Activated CD8-positive, alpha-beta T cell treated with anti-CD3 and anti-CD28 coated beads, Interleukin-2, amount 10 ng/mL, durations not matched to agents 7 days and 5 days (primary cell): Measurements from ENCODE around the gene IGFALS. TPM values are rescaled to one million over a fixed set of nuclear protein-coding genes. Genes with fewer than 3 reads are reported as not detected.

ENCODE experiments used
- ATAC-seq: fragments of 150-1000 bp; cut with Tn5 transposase; one replicate; pipeline ENCODE4 v1.10.0; 2021; ENCODE audit warnings: moderate library complexity
- CTCF ChIA-PET: fragments of 350-600 bp; sonication (Branson Sonifier 250); formaldehyde crosslinking; loops from one replicate; lab custom pipeline; 2021; ENCODE audit warnings: antibody characterized with exemption; lab: Charles Lee
- POLR2A ChIA-PET: fragments of 350-600 bp; sonication (Branson Sonifier 250); formaldehyde crosslinking; loops from one replicate; lab custom pipeline; 2021; ENCODE audit warnings: antibody characterized with exemption; lab: Charles Lee
- DNase-seq: peaks from one replicate; pipeline ENCODE4 v3.0.0-alpha.2; 2020
- H3K27ac Mint-ChIP-seq: one replicate; pipeline ENCODE4 v1.8.0; 2021; ENCODE audit warnings: mild to moderate bottlenecking, mixed read lengths
- H3K27me3 Mint-ChIP-seq: one replicate; pipeline ENCODE4 v1.8.0; 2021; ENCODE audit warnings: low read depth, mixed read lengths
- H3K36me3 Mint-ChIP-seq: one replicate; pipeline ENCODE4 v1.8.0; 2021; ENCODE audit warnings: low read depth, mixed read lengths
- H3K4me1 Mint-ChIP-seq: one replicate; pipeline ENCODE4 v1.8.0; 2021; ENCODE audit warnings: low read depth, mixed read lengths
- H3K4me3 Mint-ChIP-seq: one replicate; pipeline ENCODE4 v1.8.0; 2021; ENCODE audit warnings: mild to moderate bottlenecking, mixed read lengths
- H3K9me3 Mint-ChIP-seq: one replicate; pipeline ENCODE4 v1.8.0; 2022; ENCODE audit warnings: mixed read lengths; ENCODE audit not compliant: insufficient read depth
- total RNA-seq, 2 experiments: library from RNA; stranded (reverse); gene quantifications; one replicate each; pipeline ENCODE4 v1.2.3, GENCODE V29; 2021

The IGFALS gene
- total RNA-seq, 2 experiments from 2014 or later: 0.13 TPM; not detected in 1

DNA sequence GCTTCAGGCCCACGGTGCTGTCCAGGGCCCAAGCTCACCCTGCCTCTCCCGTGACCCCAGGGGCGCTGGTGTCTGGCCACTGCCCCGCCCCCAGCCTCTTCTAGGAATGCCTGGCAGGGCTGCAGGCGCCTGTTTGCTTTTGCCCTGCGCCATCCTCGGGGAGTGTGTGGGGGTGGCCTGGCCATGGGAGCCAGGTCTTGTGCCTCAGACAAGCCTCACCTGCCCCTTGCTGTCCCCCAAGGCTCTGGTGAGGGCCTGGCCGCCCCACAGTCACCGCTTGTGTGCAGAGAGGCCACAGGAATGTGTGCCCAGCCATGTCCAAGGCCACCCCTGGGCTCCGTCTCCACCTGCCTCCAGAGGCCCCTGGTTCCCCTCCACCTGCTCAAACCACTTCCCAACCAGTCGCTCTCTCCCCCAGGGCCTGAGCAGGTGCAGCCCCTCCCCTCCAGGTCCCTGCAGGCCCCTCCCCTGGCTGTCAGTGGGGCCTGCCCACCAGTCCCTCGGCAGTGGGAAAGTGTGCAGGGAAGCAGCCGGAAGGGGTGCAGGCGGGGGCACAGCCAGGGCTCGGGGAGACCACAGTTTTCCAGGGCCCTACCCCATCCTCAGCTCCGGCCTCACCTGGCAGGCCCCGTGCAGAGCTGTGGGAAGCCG lies 841 bp upstream of the IGFALS start:
- POLR2A ChIA-PET: no interaction called here
- CTCF ChIA-PET: no interaction called here
- Mint-ChIP-seq H3K36me3 (peaks cover 10% of the 10 kb centered on the region), H3K27me3 (no peaks in the 10 kb centered on the region), H3K9me3 (peaks cover 10% of the 10 kb centered on the region), H3K4me3 (no peak overlapping the region), H3K4me1 (no peaks in the 10 kb centered on the region), H3K27ac (no peak overlapping the region)
- DNase-seq (no peak), ATAC-seq (no peak)

GRCh38 chr16:1792836-1793577 lies 498 bp downstream of the IGFALS start:
- H3K36me3 Mint-ChIP-seq: peaks cover 9% of the 10 kb centered on the region
- H3K4me1 Mint-ChIP-seq: no peaks in the 10 kb centered on the region
- ChIA-PET POLR2A (no interaction called here), CTCF (no interaction called here)
- H3K27ac Mint-ChIP-seq: no peak overlapping the region
- DNase-seq: no peak
- no peak overlapping the region for H3K4me3 Mint-ChIP-seq
- no peaks in the 10 kb centered on the region for H3K27me3 Mint-ChIP-seq
- ATAC-seq: no peak
- peaks cover 6% of the 10 kb centered on the region for H3K9me3 Mint-ChIP-seq

- H3K27ac Mint-ChIP-seq: no peak overlapping the region
- DNase-seq (no peak), ATAC-seq (no peak)
- CTCF ChIA-PET: interaction anchor here (1.3 kb wide), 1 partner anchor 10 kb away, joined by 3 read pairs; the partner anchor contains the start of genes NUBP2 and SPSB3
- no peaks in the 10 kb centered on the region for H3K27me3 Mint-ChIP-seq
- peaks cover 4% of the 10 kb centered on the region for H3K9me3 Mint-ChIP-seq
- no peak overlapping the region for H3K4me3 Mint-ChIP-seq
- H3K4me1 Mint-ChIP-seq: no peaks in the 10 kb centered on the region
- peaks cover 5% of the 10 kb centered on the region for H3K36me3 Mint-ChIP-seq
- POLR2A ChIA-PET: no interaction called here
These were observed 1.3 kb downstream of the IGFALS start for GRCh38 chr16:1791943-1792812.

GRCh38 chr16:1791256-1791942 lies 2.1 kb downstream of the IGFALS start:
- no peak for ATAC-seq
- ChIA-PET POLR2A (no interaction called here), CTCF (interaction anchor here (1.3 kb wide), 1 partner anchor 9 kb away, joined by 3 read pairs; the partner anchor contains the start of genes NUBP2 and SPSB3)
- H3K9me3 Mint-ChIP-seq: no peaks in the 10 kb centered on the region
- peaks cover 4% of the 10 kb centered on the region for H3K36me3 Mint-ChIP-seq
- H3K27ac Mint-ChIP-seq: no peak overlapping the region
- H3K4me1 Mint-ChIP-seq: no peaks in the 10 kb centered on the region
- H3K4me3 Mint-ChIP-seq: no peak overlapping the region
- H3K27me3 Mint-ChIP-seq: no peaks in the 10 kb centered on the region
- DNase-seq: no peak

DNA sequence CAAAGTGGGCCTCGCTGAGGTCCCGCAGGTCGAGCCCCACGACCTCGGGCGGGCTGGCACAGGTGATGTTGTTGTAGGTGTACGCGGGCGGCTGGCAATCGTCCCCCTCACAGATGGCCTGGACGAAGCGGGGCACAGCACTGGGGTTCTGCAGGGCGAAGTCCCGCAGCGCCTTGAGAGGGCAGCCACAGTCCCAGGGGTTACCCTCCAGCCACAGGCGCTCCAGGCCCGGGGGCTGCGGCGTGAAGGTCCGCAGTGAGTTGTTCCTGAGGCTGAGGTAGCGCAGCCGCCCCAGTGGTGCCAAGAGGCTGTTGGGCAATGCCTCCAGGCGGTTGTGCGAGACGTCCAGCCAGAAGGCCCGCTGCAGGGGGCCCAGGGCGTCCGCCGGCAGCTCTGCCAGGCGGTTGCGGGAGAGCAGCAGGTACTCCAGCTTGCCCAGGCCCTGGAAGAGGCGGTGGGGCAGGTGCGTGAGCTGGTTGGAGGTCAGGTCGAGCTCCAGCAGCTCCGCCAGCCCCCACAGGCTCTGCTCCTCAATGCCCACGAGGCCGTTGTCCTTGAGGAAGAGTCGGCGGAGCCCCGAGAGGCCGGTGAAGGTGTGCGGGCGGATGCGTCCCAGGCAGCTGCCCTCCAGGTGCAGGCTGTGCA lies 2.8 kb downstream of the IGFALS start:
- peaks cover 4% of the 10 kb centered on the region for H3K36me3 Mint-ChIP-seq
- no peaks in the 10 kb centered on the region for H3K9me3 Mint-ChIP-seq
- DNase-seq (no peak), ATAC-seq (no peak)
- H3K4me3 Mint-ChIP-seq: no peak overlapping the region
- no peaks in the 10 kb centered on the region for H3K27me3 Mint-ChIP-seq
- H3K27ac Mint-ChIP-seq: no peak overlapping the region
- CTCF ChIA-PET: interaction anchor here (1.3 kb wide), 1 partner anchor 8 kb away, joined by 3 read pairs; the partner anchor contains the start of genes NUBP2 and SPSB3
- H3K4me1 Mint-ChIP-seq: no peaks in the 10 kb centered on the region
- POLR2A ChIA-PET: no interaction called here

GRCh38 chr16:1790261-1790610 lies 3.3 kb downstream of the IGFALS start:
- POLR2A ChIA-PET: no interaction called here
- ATAC-seq (no peak), DNase-seq (no peak)
- Mint-ChIP-seq H3K36me3 (peaks cover 6% of the 10 kb centered on the region), H3K9me3 (no peaks in the 10 kb centered on the region), H3K27me3 (no peaks in the 10 kb centered on the region), H3K4me1 (peaks cover 2% of the 10 kb centered on the region), H3K4me3 (no peak overlapping the region), H3K27ac (no peak overlapping the region)
- CTCF ChIA-PET: no interaction called here

DNA sequence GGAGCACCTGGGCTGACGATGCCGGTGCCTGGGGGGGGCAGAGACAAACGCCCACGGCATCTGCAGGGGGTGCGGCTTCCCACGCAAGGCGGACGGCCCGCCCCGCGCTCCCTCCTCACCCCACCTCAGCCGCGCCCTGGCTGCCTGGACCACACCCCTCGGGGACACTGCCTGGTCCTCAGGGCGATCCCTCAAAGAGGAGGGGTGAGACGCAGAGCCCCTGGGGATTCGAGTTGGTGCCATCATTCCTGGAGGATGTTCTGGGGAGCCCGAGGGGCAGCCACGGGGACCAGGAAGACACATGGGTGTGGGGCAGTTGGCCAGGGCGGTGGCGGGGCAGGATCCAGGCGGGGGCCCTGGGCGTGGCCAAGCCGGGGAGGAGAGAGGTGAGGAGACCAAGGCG lies 3.9 kb downstream of the IGFALS start:
- H3K27me3 Mint-ChIP-seq: no peaks in the 10 kb centered on the region
- DNase-seq (no peak), ATAC-seq (no peak)
- H3K9me3 Mint-ChIP-seq: no peaks in the 10 kb centered on the region
- peaks cover 5% of the 10 kb centered on the region for H3K4me1 Mint-ChIP-seq
- no peak overlapping the region for H3K27ac Mint-ChIP-seq
- ChIA-PET CTCF (no interaction called here), POLR2A (no interaction called here)
- H3K4me3 Mint-ChIP-seq: no peak overlapping the region
- H3K36me3 Mint-ChIP-seq: peaks cover 8% of the 10 kb centered on the region

DNA sequence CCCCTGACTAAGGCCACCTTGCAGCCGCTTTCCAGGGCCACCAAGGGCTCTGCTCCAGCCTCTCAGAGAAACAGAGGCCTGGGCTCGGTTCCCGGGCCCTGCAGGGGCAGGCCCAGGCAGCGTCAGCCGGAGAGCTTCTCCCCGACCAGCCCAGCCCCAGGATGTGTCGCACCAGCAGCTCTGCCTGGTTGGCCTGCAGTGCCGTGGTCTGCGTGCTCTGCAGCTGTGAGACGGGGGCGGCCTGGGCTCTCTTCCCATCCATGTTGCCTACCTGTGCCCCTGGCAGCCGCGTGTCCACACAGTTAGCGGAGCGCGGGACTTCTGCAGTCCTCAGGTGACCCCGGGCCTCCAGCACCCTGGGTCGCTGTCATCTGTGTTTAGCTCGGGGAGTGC lies 4.8 kb downstream of the IGFALS start:
- Mint-ChIP-seq H3K4me1 (peaks cover 11% of the 10 kb centered on the region), H3K36me3 (peaks cover 8% of the 10 kb centered on the region), H3K27ac (no peak overlapping the region), H3K27me3 (no peaks in the 10 kb centered on the region), H3K4me3 (no peak overlapping the region), H3K9me3 (no peaks in the 10 kb centered on the region)
- ATAC-seq (no peak), DNase-seq (no peak)
- ChIA-PET POLR2A (interaction anchor here (0.5 kb wide), 1 partner anchor 1134 kb away, joined by 3 read pairs; no protein-coding TSS in a partner anchor), CTCF (no interaction called here)

DNA sequence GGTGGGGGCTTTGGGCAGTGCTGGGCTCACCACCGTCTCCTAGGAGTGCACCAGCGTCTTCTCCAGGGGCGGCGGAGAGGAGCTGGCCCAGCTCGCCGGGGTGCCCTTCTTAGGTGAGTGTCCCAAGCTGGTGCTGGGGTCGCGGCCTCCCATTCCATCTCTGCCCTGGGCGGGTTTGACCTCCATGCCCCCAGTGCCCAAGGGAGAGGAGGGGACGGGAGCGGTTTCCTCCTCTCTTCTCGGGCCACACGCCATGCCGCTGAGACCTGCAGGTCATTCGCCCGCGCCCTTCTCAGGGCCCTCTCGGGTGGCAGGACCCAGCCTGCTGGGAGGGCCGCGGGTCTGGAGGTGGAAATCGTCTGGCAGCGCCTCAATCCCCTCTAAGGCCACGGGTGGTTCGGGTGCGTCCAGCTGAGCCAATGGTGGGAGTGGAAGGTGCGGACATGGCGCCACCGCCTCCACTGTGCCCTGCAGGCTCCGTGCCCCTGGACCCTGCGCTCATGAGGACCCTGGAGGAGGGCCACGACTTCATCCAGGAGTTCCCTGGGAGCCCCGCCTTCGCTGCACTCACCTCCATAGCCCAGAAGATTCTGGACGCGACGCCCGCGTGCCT lies 5.3 kb downstream of the IGFALS start:
- H3K9me3 Mint-ChIP-seq: no peaks in the 10 kb centered on the region
- H3K36me3 Mint-ChIP-seq: peaks cover 11% of the 10 kb centered on the region
- CTCF ChIA-PET: no interaction called here
- peaks cover 16% of the 10 kb centered on the region for H3K4me1 Mint-ChIP-seq
- ATAC-seq: no peak
- no peak overlapping the region for H3K27ac Mint-ChIP-seq
- H3K27me3 Mint-ChIP-seq: no peaks in the 10 kb centered on the region
- no peak for DNase-seq
- no peak overlapping the region for H3K4me3 Mint-ChIP-seq
- POLR2A ChIA-PET: no interaction called here

GRCh38 chr16:1787322-1788094 lies 6.0 kb downstream of the IGFALS start:
- H3K9me3 Mint-ChIP-seq: no peaks in the 10 kb centered on the region
- POLR2A ChIA-PET: no interaction called here

More at GRCh38 chr16:1787322-1788094, 6.0 kb downstream of the IGFALS start:
- ATAC-seq (no peak), DNase-seq (no peak)
- Mint-ChIP-seq H3K27ac (no peak overlapping the region), H3K27me3 (no peaks in the 10 kb centered on the region), H3K4me3 (no peak overlapping the region), H3K36me3 (peaks cover 12% of the 10 kb centered on the region), H3K4me1 (peaks cover 16% of the 10 kb centered on the region)
- CTCF ChIA-PET: no interaction called here
